Keratinocyte (primary cell): ENCODE results near the gene ROR1. TPM values are rescaled to one million over a fixed set of nuclear protein-coding genes. Genes with fewer than 3 reads are reported as not detected.

Experiments used
- DNase-seq: peaks from one replicate; pipeline ENCODE4 v3.0.0-alpha.2; 2011; ENCODE audit warnings: low read depth, missing footprints, low spot score
- FAIRE-seq: peaks from 2 replicates; lab custom pipeline; 2011; peaks lifted over from hg19 to GRCh38; lab: Jason Lieb, UNC
- H2AFZ ChIP-seq: 2 replicates; pipeline ENCODE4 v1.6.0; 2012; ENCODE audit warnings: low read length, control low read depth, inconsistent platforms; ENCODE audit not compliant: control insufficient read depth
- H3K27ac ChIP-seq: 2 replicates; pipeline ENCODE4 v1.5.1; 2011; ENCODE audit warnings: low read length; ENCODE audit not compliant: control insufficient read depth, insufficient read depth
- H3K27me3 ChIP-seq: 3 replicates; pipeline ENCODE4 v1.6.0; 2011; ENCODE audit warnings: low read length; ENCODE audit not compliant: control insufficient read depth, insufficient read depth; ENCODE audit errors: extremely low read depth
- H3K36me3 ChIP-seq, 2 experiments: 2 replicates in 1 of 2; 3 replicates in 1 of 2; pipeline ENCODE4 v1.5.1; 2011; ENCODE audit warnings: low read length in 2 of 2, mild to moderate bottlenecking in 1 of 2; ENCODE audit not compliant: control insufficient read depth in 2 of 2, insufficient read depth in 2 of 2; ENCODE audit errors: extremely low read depth in 1 of 2
- H3K4me1 ChIP-seq: 3 replicates; pipeline ENCODE4 v1.5.1; 2011; ENCODE audit warnings: low read length; ENCODE audit not compliant: control insufficient read depth, insufficient read depth; ENCODE audit errors: extremely low read depth
- H3K4me2 ChIP-seq: 3 replicates; pipeline ENCODE4 v1.6.0; 2011; ENCODE audit warnings: low read depth, low read length; ENCODE audit not compliant: control insufficient read depth, insufficient read depth; ENCODE audit errors: extremely low read depth
- H3K4me3 ChIP-seq, 3 experiments: fragments of 200-600 bp in 1 of 3; sonication (generic) in 1 of 3; 2 replicates in 2 of 3; 3 replicates in 1 of 3; pipeline ENCODE4 v1.5.1; 2011 to 2016; ENCODE audit warnings: low read length in 3 of 3, mild to moderate bottlenecking in 3 of 3, control low read depth in 2 of 3, inconsistent platforms in 1 of 3, low read depth in 1 of 3, mixed read lengths in 1 of 3, mixed run types in 1 of 3, moderate library complexity in 1 of 3; ENCODE audit not compliant: control insufficient read depth in 2 of 3, insufficient read depth in 2 of 3; ENCODE audit errors: extremely low read depth in 1 of 3
- H3K79me2 ChIP-seq: 2 replicates; pipeline ENCODE4 v1.6.0; 2012; ENCODE audit warnings: low read length; ENCODE audit not compliant: control insufficient read depth, insufficient read depth
- H3K9ac ChIP-seq: 3 replicates; pipeline ENCODE4 v1.6.0; 2011; ENCODE audit warnings: low read length; ENCODE audit not compliant: control insufficient read depth, insufficient read depth; ENCODE audit errors: extremely low read depth
- H3K9me1 ChIP-seq: 3 replicates; pipeline ENCODE4 v1.6.0; 2011; ENCODE audit warnings: low read length; ENCODE audit not compliant: control insufficient read depth, insufficient read depth; ENCODE audit errors: extremely low read depth
- H3K9me3 ChIP-seq: 2 replicates; pipeline ENCODE4 v1.5.1; 2012; ENCODE audit warnings: low read depth, low read length; ENCODE audit not compliant: control insufficient read depth
- H4K20me1 ChIP-seq: 3 replicates; pipeline ENCODE4 v1.6.0; 2011; ENCODE audit warnings: low read length; ENCODE audit not compliant: control insufficient read depth, insufficient read depth; ENCODE audit errors: extremely low read depth
- CTCF ChIP-seq, 3 experiments: IDR thresholded peaks in 1 of 3; conservative IDR thresholded peaks in 1 of 3; optimal IDR thresholded peaks in 1 of 3; 2 replicates in 2 of 3; 3 replicates in 1 of 3; pipeline versions ENCODE3 to v1.5.1; 2011; ENCODE audit warnings: low read length in 3 of 3, mild to moderate bottlenecking in 3 of 3, moderate library complexity in 2 of 3, control low read depth in 1 of 3, inconsistent platforms in 1 of 3; ENCODE audit not compliant: insufficient read depth in 2 of 3; ENCODE audit errors: extremely low read depth in 1 of 3
- EZH2 ChIP-seq: IDR thresholded peaks from one replicate; pipeline ENCODE4 v1.6.1; 2012; ENCODE audit warnings: inconsistent platforms, mild to moderate bottlenecking, low read length, moderate library complexity
- dilution Hi-C: fragments of 300-500 bp; cut with MboI; formaldehyde crosslinking; loops from one replicate; pipeline ENCODE4 v1.7.0; 2020; ENCODE audit warnings: low sequenced_read_pairs; ENCODE audit not compliant: extremely low pct_ligation_motif_present
- polyA plus RNA-seq, 5 experiments: library from polyadenylated mRNA; depleted of rRNA in 3 of 5; stranded (reverse) in 3 of 5; stranded (forward) in 1 of 5; unstranded in 1 of 5; fragments of >200 nt; gene quantifications; 1 replicate in 1 of 5; 2 replicates in 3 of 5; 3 replicates in 1 of 5; pipeline versions ENCODE4 v1.2.1 to v1.2.3, GENCODE V29; 2011 to 2012; ENCODE audit warnings: missing spikeins in 2 of 5, low read depth in 1 of 5, low replicate concordance in 1 of 5

ROR1 gene
- polyA plus RNA-seq, 1 donor (not counting 4 experiments of a cell fraction or from before 2014, with no cell fraction given): 9.2 TPM

- Histone ChIP-seq H3K36me3 (no peaks in the 10 kb centered on the region), H3K9me1 (no peaks in the 10 kb centered on the region), H3K4me3 (peak overlapping the region in 2 of 3 experiments; percentile 36 to 49), H3K9ac (peak overlapping the region; percentile 58), H3K27me3 (no peaks in the 10 kb centered on the region), H2AFZ (peak overlapping the region; percentile 81), H3K9me3 (no peaks in the 10 kb centered on the region), H3K4me2 (peak overlapping the region; percentile 85), H3K27ac (peak overlapping the region; percentile 83), H4K20me1 (no peaks in the 10 kb centered on the region), H3K4me1 (peaks cover 49% of the 10 kb centered on the region), H3K79me2 (no peaks in the 10 kb centered on the region)
- TF ChIP-seq EZH2 (no peak), CTCF (optimal IDR thresholded peaks at IDR 0.05 in 1 of 3, IDR thresholded peaks at IDR 0.05 in 1 of 3, conservative IDR thresholded peaks at IDR 0.05 in 1 of 3; ENCODE audit: extremely low read depth in 1 of 3, insufficient read depth in 2 of 3, low read length in 3 of 3) (no peak)
- dilution Hi-C loops: no loop called here
- FAIRE-seq (peak; percentile 97), DNase-seq (no peak)
These were observed 209.8 kb downstream of the ROR1 start for GRCh38 chr1:63983391-63984256.

- Histone ChIP-seq H3K4me3 (peak overlapping the region in 2 of 3 experiments; percentile 36 to 49), H3K36me3 (no peaks in the 10 kb centered on the region), H3K27me3 (no peaks in the 10 kb centered on the region), H3K9me1 (no peaks in the 10 kb centered on the region), H4K20me1 (no peaks in the 10 kb centered on the region), H3K9ac (peak overlapping the region; percentile 58), H3K4me1 (peaks cover 46% of the 10 kb centered on the region), H2AFZ (peak overlapping the region; percentile 81), H3K27ac (peak overlapping the region; percentile 83), H3K79me2 (no peaks in the 10 kb centered on the region), H3K9me3 (no peaks in the 10 kb centered on the region), H3K4me2 (peak overlapping the region; percentile 85)
- DNase-seq (no peak), FAIRE-seq (no peak)
- dilution Hi-C loops: no loop called here
- TF ChIP-seq EZH2: no peak
- TF ChIP-seq CTCF (optimal IDR thresholded peaks at IDR 0.05 in 1 of 3, IDR thresholded peaks at IDR 0.05 in 1 of 3, conservative IDR thresholded peaks at IDR 0.05 in 1 of 3; ENCODE audit: extremely low read depth in 1 of 3, insufficient read depth in 2 of 3, low read length in 3 of 3): no peak
These were observed 210.6 kb downstream of the ROR1 start for GRCh38 chr1:63984257-63984929.
